Stimulated activated naive B cell treated with anti-CD40 and anti-IgM and Interleukin-4, amounts not matched to agents 10 μg/mL and 1 μg/mL and 100 μg/mL, for 72 hours (primary cell): ENCODE data around the gene PCSK5.
A peak's percentile ranks its signal among the peaks of the same experiment; 100 is the strongest.

ENCODE experiments used
- ATAC-seq, 2 donors: fragments of 150-1000 bp; cut with Tn5 transposase; replicated peaks; 2 replicates each; pipeline ENCODE4 v1.10.0; 2021; ENCODE audit warnings: moderate library complexity in 1 of 2
- DNase-seq: peaks from one replicate; pipeline ENCODE4 v3.0.0; 2021
- H3K27ac Mint-ChIP-seq: one replicate; pipeline ENCODE4 v1.8.0; 2022; ENCODE audit warnings: mild to moderate bottlenecking, mixed read lengths
- H3K27me3 Mint-ChIP-seq, 2 donors: one replicate each; pipeline ENCODE4 v1.8.0; 2022; ENCODE audit warnings: mixed read lengths in 2 of 2
- H3K36me3 Mint-ChIP-seq, 2 donors: one replicate each; pipeline ENCODE4 v1.8.0; 2022; ENCODE audit warnings: mixed read lengths in 2 of 2, mild to moderate bottlenecking in 1 of 2
- H3K4me1 Mint-ChIP-seq, 2 donors: one replicate each; pipeline ENCODE4 v1.8.0; 2022; ENCODE audit warnings: mixed read lengths in 2 of 2, mild to moderate bottlenecking in 1 of 2
- H3K4me3 Mint-ChIP-seq, 2 donors: one replicate each; pipeline ENCODE4 v1.8.0; 2022; ENCODE audit warnings: mild to moderate bottlenecking in 2 of 2, mixed read lengths in 2 of 2, moderate library complexity in 1 of 2
- H3K9me3 Mint-ChIP-seq, 2 donors: one replicate each; pipeline ENCODE4 v1.8.0; 2022; ENCODE audit warnings: mixed read lengths in 2 of 2, mild to moderate bottlenecking in 1 of 2

Gene PCSK5

GRCh38 chr9:76373173-76373783 lies 482.8 kb downstream of the PCSK5 start:
- peaks cover 0 to 14% of the 10 kb centered on the region in 2 donors for H3K36me3 Mint-ChIP-seq
- no peak for DNase-seq

GRCh38 chr9:76373784-76374474 lies 483.5 kb downstream of the PCSK5 start:
- Mint-ChIP-seq H3K27ac (no peak overlapping the region), H3K4me1 (peaks cover 0 to 5% of the 10 kb centered on the region in 2 donors), H3K4me3 (no peak overlapping the region), H3K36me3 (peaks cover 0 to 14% of the 10 kb centered on the region in 2 donors), H3K9me3 (no peaks in the 10 kb centered on the region), H3K27me3 (no peaks in the 10 kb centered on the region)
- no peak for ATAC-seq
- no peak for DNase-seq

More at GRCh38 chr9:76373173-76373783, 482.8 kb downstream of the PCSK5 start:
- Mint-ChIP-seq H3K4me1 (peaks cover 0 to 5% of the 10 kb centered on the region in 2 donors), H3K9me3 (no peaks in the 10 kb centered on the region), H3K27ac (no peak overlapping the region), H3K4me3 (no peak overlapping the region), H3K27me3 (no peaks in the 10 kb centered on the region)
- no peak for ATAC-seq

DNA sequence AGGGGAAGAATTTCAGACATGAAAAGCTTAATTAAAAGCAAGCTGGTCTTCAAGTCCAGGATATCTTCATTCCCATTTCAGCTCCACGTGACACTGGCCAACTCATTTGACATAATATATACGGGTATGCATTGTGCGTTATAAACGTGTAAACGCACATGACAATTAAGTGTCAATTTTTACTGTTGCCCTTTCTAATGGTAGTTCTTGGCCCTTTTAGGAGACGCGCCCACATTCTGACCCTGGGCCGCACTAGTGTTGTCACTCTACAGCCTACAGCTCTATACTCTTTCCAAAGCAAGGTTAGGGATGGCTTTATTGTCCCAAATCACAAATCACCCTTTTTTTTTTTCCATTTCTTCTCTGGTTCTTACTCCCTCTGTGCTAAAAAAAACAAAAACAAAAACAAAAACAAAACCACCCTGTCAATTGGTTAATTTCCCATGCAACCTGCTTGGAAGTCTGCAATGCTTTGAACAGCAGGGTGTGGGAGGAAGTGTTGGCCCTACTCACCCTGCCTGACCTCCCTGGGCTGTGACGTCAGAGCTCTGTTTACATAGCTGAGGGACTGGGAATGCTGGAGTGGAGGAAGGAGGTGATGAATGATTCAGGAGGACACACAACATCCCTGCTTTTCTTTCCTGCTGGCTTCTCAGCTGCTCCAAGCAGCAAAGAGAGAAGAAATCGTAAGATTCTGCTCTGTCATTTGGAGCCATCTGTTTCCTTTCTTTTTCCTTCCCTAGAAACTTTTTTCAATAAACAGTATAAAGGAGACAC lies 484.5 kb downstream of the PCSK5 start:
- H3K27me3 Mint-ChIP-seq = no peaks in the 10 kb centered on the region
- H3K4me3 Mint-ChIP-seq = no peak overlapping the region
- DNase-seq (no peak), ATAC-seq (no peak)
- H3K27ac Mint-ChIP-seq = no peak overlapping the region
- H3K4me1 Mint-ChIP-seq = peaks cover 0 to 5% of the 10 kb centered on the region in 2 donors
- peaks cover 1 to 14% of the 10 kb centered on the region in 2 donors for H3K36me3 Mint-ChIP-seq
- H3K9me3 Mint-ChIP-seq = no peaks in the 10 kb centered on the region

- no peaks in the 10 kb centered on the region for H3K4me1 Mint-ChIP-seq
- no peak overlapping the region for H3K4me3 Mint-ChIP-seq
- H3K36me3 Mint-ChIP-seq = peaks cover 7 to 16% of the 10 kb centered on the region in 2 donors
- no peaks in the 10 kb centered on the region for H3K9me3 Mint-ChIP-seq
- H3K27ac Mint-ChIP-seq = no peak overlapping the region
- H3K27me3 Mint-ChIP-seq = no peaks in the 10 kb centered on the region
- ATAC-seq = no peak
- DNase-seq = no peak
These were observed 487.3 kb downstream of the PCSK5 start for GRCh38 chr9:76377791-76378190.

GRCh38 chr9:76378367-76379073 lies 488.0 kb downstream of the PCSK5 start:
- Mint-ChIP-seq H3K36me3 (peaks cover 14 to 24% of the 10 kb centered on the region in 2 donors), H3K4me3 (no peak overlapping the region), H3K4me1 (no peaks in the 10 kb centered on the region), H3K27me3 (no peaks in the 10 kb centered on the region), H3K27ac (no peak overlapping the region), H3K9me3 (no peaks in the 10 kb centered on the region)
- no peak for DNase-seq
- no peak for ATAC-seq

DNA sequence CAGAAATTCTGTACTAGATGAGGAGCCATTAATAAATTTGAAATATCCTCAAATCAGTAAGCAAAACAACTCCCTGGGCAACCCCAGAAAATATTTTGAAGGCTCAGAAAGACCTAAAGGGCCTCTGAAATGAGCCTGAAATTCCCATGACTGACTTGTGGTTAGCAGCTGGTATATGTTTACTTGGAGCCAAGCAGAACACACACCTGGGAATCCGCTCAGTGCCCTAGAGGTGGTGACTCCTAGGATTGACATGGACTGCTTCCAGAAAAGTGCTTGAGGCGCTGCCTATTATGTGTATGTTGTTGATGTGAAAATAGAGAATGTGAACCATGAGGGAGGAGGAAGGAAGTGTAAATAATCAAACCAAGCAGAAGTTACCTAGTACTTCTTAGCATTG lies 489.0 kb downstream of the PCSK5 start:
- DNase-seq (no peak), ATAC-seq (no peak)
- H3K27me3 Mint-ChIP-seq = no peaks in the 10 kb centered on the region
- peaks cover 20 to 30% of the 10 kb centered on the region in 2 donors for H3K36me3 Mint-ChIP-seq
- no peaks in the 10 kb centered on the region for H3K9me3 Mint-ChIP-seq
- H3K4me3 Mint-ChIP-seq = no peak overlapping the region
- H3K27ac Mint-ChIP-seq = no peak overlapping the region
- H3K4me1 Mint-ChIP-seq = no peaks in the 10 kb centered on the region

DNA sequence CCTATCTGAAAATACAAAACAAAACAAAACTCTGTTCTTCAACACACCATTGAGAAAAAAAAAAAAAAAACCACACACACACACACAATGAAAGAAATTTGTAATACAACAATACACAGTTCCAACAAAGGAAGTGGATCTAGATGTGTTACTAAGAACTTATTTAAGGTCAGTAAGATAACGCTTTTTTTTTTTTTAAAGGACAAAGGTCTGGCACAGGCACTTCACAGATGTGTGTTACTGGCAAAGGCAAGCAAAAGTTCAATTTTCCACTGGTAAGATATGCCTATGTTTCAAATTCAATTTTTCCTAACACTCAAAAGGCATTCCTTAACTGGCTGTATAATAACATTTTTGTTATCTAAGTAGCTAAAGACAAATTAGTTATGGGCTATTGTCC lies 500.2 kb downstream of the PCSK5 start:
- ATAC-seq = no peak
- H3K4me3 Mint-ChIP-seq = no peak overlapping the region
- DNase-seq = no peak
- no peak overlapping the region for H3K27ac Mint-ChIP-seq
- H3K4me1 Mint-ChIP-seq = peaks cover 13 to 43% of the 10 kb centered on the region in 2 donors
- H3K9me3 Mint-ChIP-seq = peaks cover 0 to 3% of the 10 kb centered on the region in 2 donors
- peaks cover 24 to 30% of the 10 kb centered on the region in 2 donors for H3K36me3 Mint-ChIP-seq
- no peaks in the 10 kb centered on the region for H3K27me3 Mint-ChIP-seq

- ATAC-seq (peak; percentile 80 to 84), DNase-seq (peak; percentile 81)
- Mint-ChIP-seq H3K4me3 (peak within 1 kb of the TSS; percentile 100), H3K27me3 (no peaks in the 10 kb centered on the region), H3K27ac (peak within 1 kb of the TSS; percentile 100), H3K4me1 (peaks cover 11 to 37% of the 10 kb centered on the region in 2 donors), H3K9me3 (peaks cover 0 to 3% of the 10 kb centered on the region in 2 donors), H3K36me3 (peaks cover 11 to 21% of the 10 kb centered on the region in 2 donors)
These were observed 503.9 kb downstream of the PCSK5 start, which contains the start of gene RFK for GRCh38 chr9:76394195-76394959. RFK (minus strand) TSS chr9:76394426; CDS start chr9:76394171, 255 bp downstream.

GRCh38 chr9:76394960-76395252 lies 504.4 kb downstream of the PCSK5 start:
- DNase-seq = no peak
- Mint-ChIP-seq H3K9me3 (peaks cover 0 to 3% of the 10 kb centered on the region in 2 donors), H3K36me3 (peaks cover 11 to 21% of the 10 kb centered on the region in 2 donors), H3K27me3 (no peaks in the 10 kb centered on the region), H3K4me1 (peaks cover 12 to 40% of the 10 kb centered on the region in 2 donors), H3K4me3 (peak overlapping the region; percentile 100), H3K27ac (peak overlapping the region; percentile 100)
- ATAC-seq = peak; percentile 73 to 76

GRCh38 chr9:76395381-76395780 lies 504.9 kb downstream of the PCSK5 start:
- no peak for ATAC-seq
- H3K36me3 Mint-ChIP-seq = peaks cover 13 to 24% of the 10 kb centered on the region in 2 donors
- DNase-seq = no peak
- H3K4me1 Mint-ChIP-seq = peaks cover 15 to 43% of the 10 kb centered on the region in 2 donors
- H3K4me3 Mint-ChIP-seq = peak overlapping the region; percentile 57
- peaks cover 0 to 3% of the 10 kb centered on the region in 2 donors for H3K9me3 Mint-ChIP-seq
- H3K27ac Mint-ChIP-seq = peak overlapping the region; percentile 74
- no peaks in the 10 kb centered on the region for H3K27me3 Mint-ChIP-seq

- H3K4me3 Mint-ChIP-seq = no peak overlapping the region
- peaks cover 0 to 3% of the 10 kb centered on the region in 2 donors for H3K9me3 Mint-ChIP-seq
- DNase-seq (no peak), ATAC-seq (no peak)
- H3K4me1 Mint-ChIP-seq = peaks cover 15 to 37% of the 10 kb centered on the region in 2 donors
- no peaks in the 10 kb centered on the region for H3K27me3 Mint-ChIP-seq
- H3K36me3 Mint-ChIP-seq = peaks cover 14 to 24% of the 10 kb centered on the region in 2 donors
- H3K27ac Mint-ChIP-seq = no peak overlapping the region
These were observed 505.7 kb downstream of the PCSK5 start for GRCh38 chr9:76396144-76396543.

DNA sequence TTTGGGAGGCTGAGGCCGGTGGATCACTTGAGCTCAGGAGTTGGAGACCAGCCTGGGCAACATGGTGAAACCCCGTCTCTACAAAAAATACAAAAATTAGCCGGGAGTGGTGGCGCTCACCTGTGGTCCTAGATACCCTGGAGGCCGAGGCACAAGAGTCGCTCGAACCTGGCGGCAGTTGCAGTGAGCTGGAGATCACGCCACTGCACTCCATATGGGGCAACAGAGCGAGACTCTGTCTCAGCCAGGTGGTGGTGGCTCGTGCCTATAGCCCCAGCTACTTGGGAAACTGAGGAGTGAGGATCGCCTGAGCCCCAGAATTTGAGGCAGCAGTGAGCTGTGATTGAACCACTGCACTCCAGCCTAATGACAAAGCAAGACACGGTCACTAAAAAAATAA lies 506.1 kb downstream of the PCSK5 start:
- Mint-ChIP-seq H3K27me3 (no peaks in the 10 kb centered on the region), H3K27ac (no peak overlapping the region), H3K4me3 (no peak overlapping the region), H3K36me3 (peaks cover 14 to 22% of the 10 kb centered on the region in 2 donors), H3K4me1 (peaks cover 15 to 35% of the 10 kb centered on the region in 2 donors), H3K9me3 (peaks cover 0 to 3% of the 10 kb centered on the region in 2 donors)
- DNase-seq (no peak), ATAC-seq (no peak)

DNA sequence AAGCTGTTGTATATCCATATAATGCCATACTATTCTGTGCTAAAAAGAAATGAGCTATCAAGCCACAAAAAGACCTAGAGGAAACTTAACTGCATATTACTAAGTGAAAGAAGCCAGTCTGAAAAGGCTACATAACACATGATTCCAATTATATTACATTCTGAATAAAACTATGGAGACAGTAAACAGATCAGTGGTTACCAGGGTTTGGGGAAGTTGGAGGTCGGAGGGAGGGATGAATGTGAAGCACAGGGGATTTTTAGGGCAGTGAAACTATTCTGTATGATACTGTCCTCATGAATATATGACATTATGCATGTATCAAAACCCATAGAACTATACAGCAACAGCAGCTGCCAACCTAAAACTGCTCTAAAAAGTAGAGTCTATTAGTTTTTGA lies 509.4 kb downstream of the PCSK5 start:
- ATAC-seq = no peak
- no peaks in the 10 kb centered on the region for H3K9me3 Mint-ChIP-seq
- no peak for DNase-seq
- H3K27ac Mint-ChIP-seq = no peak overlapping the region
- peaks cover 5 to 9% of the 10 kb centered on the region in 2 donors for H3K36me3 Mint-ChIP-seq
- no peaks in the 10 kb centered on the region for H3K27me3 Mint-ChIP-seq
- H3K4me1 Mint-ChIP-seq = peaks cover 13 to 29% of the 10 kb centered on the region in 2 donors
- no peak overlapping the region for H3K4me3 Mint-ChIP-seq
